Measurements from ENCODE around the gene EPS8L1.
"Not testable (repeated sequence)": the region's sequence is repeated elsewhere in the genome, so short reads cannot be mapped to it uniquely, and the experiment has no call there.

Gene EPS8L1

DNA sequence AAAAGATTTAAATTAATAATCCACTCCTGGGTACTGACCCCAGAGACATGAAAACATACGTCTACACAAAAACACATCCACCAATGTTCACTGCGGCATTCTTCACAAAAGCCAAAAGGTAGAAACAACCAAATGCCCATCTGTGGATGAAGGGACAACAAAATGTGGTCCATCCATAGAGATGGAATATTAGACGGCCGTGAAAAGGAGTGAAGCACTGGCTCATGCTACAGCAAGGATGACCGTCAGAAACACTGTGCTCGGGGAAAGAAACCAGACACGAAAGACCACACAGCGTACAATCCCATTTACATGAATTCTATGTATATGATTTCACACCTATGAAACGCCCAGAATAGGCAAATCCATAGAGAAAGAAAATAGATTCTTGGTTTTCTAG is 18.8 kb upstream of the EPS8L1 start:
- Histone ChIP-seq H3K27me3 (no peaks in the 10 kb centered on the region), H3K4me1 (peaks cover 0 to 2% (median under 1%) of the 10 kb centered on the region in 4 donors), H3K36me3 (peaks cover 44 to 74% (median 67%) of the 10 kb centered on the region in 3 donors), H3K9me3 (no peaks in the 10 kb centered on the region), H3K27ac (no peak overlapping the region), H3K4me3 (no peak overlapping the region)
- TF ChIP-seq, protein P1, sequence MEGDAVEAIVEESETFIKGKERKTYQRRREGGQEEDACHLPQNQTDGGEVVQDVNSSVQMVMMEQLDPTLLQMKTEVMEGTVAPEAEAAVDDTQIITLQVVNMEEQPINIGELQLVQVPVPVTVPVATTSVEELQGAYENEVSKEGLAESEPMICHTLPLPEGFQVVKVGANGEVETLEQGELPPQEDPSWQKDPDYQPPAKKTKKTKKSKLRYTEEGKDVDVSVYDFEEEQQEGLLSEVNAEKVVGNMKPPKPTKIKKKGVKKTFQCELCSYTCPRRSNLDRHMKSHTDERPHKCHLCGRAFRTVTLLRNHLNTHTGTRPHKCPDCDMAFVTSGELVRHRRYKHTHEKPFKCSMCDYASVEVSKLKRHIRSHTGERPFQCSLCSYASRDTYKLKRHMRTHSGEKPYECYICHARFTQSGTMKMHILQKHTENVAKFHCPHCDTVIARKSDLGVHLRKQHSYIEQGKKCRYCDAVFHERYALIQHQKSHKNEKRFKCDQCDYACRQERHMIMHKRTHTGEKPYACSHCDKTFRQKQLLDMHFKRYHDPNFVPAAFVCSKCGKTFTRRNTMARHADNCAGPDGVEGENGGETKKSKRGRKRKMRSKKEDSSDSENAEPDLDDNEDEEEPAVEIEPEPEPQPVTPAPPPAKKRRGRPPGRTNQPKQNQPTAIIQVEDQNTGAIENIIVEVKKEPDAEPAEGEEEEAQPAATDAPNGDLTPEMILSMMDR (IDR thresholded peaks at IDR 0.05), result no peak
- intact Hi-C loops (cut with DNase I; ENCODE audit: low total_unique reads), result no loop called here
- no peak for DNase-seq

DNA sequence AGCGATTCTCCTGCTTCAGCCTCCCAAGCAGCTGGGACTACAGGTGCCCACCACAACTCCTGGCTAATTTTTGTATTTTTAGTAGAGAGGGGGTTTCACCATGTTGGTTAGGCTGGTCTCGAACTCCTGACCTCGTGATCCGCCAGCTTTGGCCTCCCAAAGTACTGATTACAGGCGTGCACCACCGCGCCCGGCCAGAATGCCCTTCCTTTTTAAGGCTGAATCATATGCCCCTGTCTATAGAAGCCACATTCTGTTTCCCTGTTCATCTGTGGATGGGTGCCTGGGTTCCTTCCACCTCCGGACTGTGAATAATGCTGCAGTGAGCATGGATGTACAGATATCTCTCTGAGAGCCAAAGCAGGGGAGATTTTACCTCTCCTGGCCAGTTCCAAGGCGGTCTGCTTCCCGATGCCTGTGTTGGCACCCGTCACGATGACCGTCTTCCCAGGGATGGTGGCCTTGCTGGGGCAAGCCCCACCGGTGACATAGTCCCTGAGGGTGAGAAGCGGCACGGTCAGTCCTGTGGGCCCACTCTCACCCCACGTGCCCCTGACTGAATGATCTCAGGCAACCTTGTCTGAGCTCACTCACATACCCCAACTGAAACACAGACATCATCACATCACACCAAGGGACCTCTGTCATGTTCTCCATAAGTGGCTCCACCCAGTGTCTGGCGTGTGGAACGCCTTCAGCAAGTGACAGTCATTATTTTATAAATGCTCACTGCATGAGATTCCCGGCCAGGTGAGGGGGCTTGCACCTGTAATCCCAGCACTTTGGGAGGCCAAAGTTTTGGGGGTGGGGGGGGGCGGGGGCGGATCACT is 16.7 kb upstream of the EPS8L1 start:
- peaks cover 34 to 53% (median 52%) of the 10 kb centered on the region in 3 donors for H3K36me3 ChIP-seq
- H3K27ac ChIP-seq, result no peak overlapping the region
- H3K4me3 ChIP-seq, result no peak overlapping the region
- intact Hi-C loops (cut with DNase I; ENCODE audit: low total_unique reads), result no loop called here
- peaks cover 0 to 9% (median 6%) of the 10 kb centered on the region in 4 donors for H3K4me1 ChIP-seq
- TF ChIP-seq, protein P1 (IDR thresholded peaks at IDR 0.05), result no peak
- DNase-seq, result no peak
- H3K9me3 ChIP-seq, result no peaks in the 10 kb centered on the region
- H3K27me3 ChIP-seq, result no peaks in the 10 kb centered on the region

DNA sequence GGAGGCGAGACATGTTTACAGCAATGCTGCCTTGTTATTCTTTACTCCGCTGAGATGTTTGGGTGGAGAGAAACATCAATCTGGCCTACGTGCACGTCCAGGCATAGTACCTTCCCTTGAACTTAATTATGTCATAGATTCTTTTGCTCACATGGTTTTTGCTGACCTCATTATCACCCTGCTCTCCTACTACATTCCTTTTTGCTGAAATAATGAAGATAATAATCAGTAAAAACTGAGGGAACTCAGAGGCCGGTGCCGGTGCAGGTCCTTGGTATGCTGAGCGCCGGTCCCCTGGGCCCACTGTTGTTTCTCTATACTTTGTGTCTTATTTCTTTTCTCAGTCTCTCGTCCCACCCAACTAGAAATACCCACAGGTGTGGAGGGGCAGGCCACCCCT is 15.4 kb upstream of the EPS8L1 start:
- peaks cover 24 to 40% (median 40%) of the 10 kb centered on the region in 3 donors for H3K36me3 ChIP-seq
- H3K27ac ChIP-seq; H3K27me3 ChIP-seq; H3K4me3 ChIP-seq; H3K9me3 ChIP-seq; DNase-seq; H3K4me1 ChIP-seq; intact Hi-C loops (cut with DNase I; ENCODE audit: low total_unique reads): not testable (repeated sequence)

DNA sequence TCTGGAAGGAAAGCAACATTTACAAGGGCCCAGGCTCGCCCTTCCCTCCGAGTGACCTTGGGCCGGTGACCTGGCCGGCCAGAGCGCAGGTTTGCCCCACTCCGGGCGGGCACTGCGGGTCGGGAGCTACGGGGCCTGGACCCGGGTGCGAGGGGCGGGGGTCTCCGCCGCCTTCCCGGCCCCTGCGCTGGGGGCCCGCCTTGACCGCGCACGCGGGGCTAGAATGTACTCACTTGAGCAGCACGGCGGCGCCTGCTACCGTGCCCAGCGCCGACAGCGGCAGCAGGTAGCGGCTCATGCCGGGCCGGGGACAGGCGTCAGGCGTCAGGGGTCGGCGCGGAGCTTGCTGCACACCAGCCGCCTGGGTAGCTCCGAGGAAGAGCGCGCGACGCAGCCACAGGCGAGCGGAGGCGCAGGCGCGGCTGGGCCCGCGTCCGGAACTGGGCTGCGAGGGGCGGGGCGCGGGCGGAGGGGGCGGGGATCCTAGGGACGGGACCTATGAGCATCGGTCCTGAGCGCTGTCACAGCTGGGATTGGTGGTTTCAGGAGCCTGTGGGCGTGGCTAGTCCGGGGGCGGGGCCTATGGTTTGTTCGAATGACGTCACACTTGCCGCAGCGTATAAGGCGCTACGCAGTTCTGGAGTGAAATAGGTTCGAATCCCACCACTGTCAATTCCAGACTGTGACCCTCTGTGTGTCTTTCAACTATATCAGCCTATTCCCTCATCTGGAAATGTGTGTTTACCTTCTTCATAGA is 12.8 kb upstream of the EPS8L1 start, which contains the start of gene RDH13:
Gene RDH13 (minus strand): TSS at position 414 of the 757 bp plus-strand sequence. CDS start 116 bp downstream, at position 298.
- Histone ChIP-seq H3K4me3 (peak within 1 kb of the TSS; percentile 83 to 85), H3K27me3 (no peaks in the 10 kb centered on the region), H3K9me3 (no peaks in the 10 kb centered on the region), H3K36me3 (peaks cover 0 to 14% (median 13%) of the 10 kb centered on the region in 3 donors), H3K27ac (peak within 1 kb of the TSS; percentile 72 to 85), H3K4me1 (peaks cover 0 to 9% (median 6%) of the 10 kb centered on the region in 4 donors)
- peak; percentile 96 to 97 for DNase-seq
- TF ChIP-seq, protein P1 (IDR thresholded peaks at IDR 0.05), result no peak
- intact Hi-C loops (cut with DNase I; ENCODE audit: low total_unique reads), result no loop called here

DNA sequence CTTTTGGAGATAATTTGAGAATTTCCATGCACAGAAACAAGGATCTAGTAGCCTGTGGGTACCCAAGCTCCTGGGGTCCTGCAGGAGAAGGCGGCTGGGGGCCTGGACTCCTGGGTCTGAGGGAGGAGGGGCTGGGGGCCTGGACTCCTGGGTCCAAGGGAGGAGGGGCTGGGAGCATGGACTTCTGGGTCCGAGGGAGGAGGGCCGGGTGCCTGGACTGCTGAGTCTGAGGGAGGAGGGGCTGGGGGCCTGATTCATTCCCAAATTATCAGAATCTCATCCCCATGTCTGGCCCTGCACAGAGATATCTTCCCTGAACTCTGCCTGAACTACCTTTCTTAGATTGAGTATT is 12.2 kb upstream of the EPS8L1 start:
- intact Hi-C loops (cut with DNase I; ENCODE audit: low total_unique reads), result no loop called here
- peak overlapping the region; percentile 83 to 85 for H3K4me3 ChIP-seq
- TF ChIP-seq, protein P1 (IDR thresholded peaks at IDR 0.05), result no peak

DNA sequence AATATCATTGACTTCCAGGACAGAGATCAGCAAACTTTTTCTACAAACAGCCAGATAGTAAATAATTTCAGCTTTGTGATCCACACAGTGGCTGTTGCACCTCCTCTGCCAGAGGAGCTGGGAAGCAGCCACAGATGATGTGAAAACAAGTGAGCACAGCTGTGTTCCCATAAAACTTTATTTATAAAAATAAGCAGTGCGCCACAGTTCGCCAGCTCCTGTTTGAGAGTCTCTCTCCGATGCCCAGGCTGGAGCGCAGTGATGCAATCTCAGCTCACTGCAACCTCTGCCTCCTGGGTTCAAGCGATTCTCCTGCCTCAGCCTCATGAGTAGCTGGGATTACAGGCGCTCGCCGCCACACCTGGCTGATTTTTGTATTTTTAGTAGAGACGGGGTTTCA is 10.2 kb upstream of the EPS8L1 start:
- peaks cover 0 to 15% (median 6%) of the 10 kb centered on the region in 4 donors for H3K4me1 ChIP-seq
- DNase-seq; H3K9me3 ChIP-seq; intact Hi-C loops (cut with DNase I; ENCODE audit: low total_unique reads); H3K27ac ChIP-seq; H3K36me3 ChIP-seq; H3K4me3 ChIP-seq: not testable (repeated sequence)
- peaks cover 0 to 15% of the 10 kb centered on the region in 2 donors for H3K27me3 ChIP-seq

More for the DNA sequence above, 12.2 kb upstream of the EPS8L1 start:
- Histone ChIP-seq H3K27ac (peak overlapping the region; percentile 39 to 72), H3K36me3 (peaks cover 0 to 8% (median 8%) of the 10 kb centered on the region in 3 donors), H3K9me3 (no peaks in the 10 kb centered on the region), H3K27me3 (no peaks in the 10 kb centered on the region), H3K4me1 (peaks cover 0 to 9% (median 6%) of the 10 kb centered on the region in 4 donors)
- no peak for DNase-seq
